Measurements from ENCODE around the gene GPR137C. TPM values are rescaled to one million over a fixed set of nuclear protein-coding genes. Genes with fewer than 3 reads are reported as not detected.

Gene GPR137C
- total RNA-seq, 1 experiment from 2014 or later: 4.3 TPM

GRCh38 chr14:52640137-52640536, 87.5 kb downstream of the GPR137C start:
- Mint-ChIP-seq H3K27me3 (ENCODE audit: low read depth) (no peaks in the 10 kb centered on the region), H3K9me3 (peaks cover 3% of the 10 kb centered on the region in 2 experiments; a peak in 4 of 5 replicates), H3K4me1 (no peaks in the 10 kb centered on the region), H3K4me3 (no peak overlapping the region), H3K36me3 (ENCODE audit: insufficient read depth in 1 of 3, low read depth in 3 of 3) (peaks cover 15 to 24% (median 20%) of the 10 kb centered on the region in 3 experiments), H3K27ac (no peak overlapping the region)
- no peak overlapping the region for H3T11ph ChIP-seq (ENCODE audit: low read length)
- TF ChIP-seq, protein P1, sequence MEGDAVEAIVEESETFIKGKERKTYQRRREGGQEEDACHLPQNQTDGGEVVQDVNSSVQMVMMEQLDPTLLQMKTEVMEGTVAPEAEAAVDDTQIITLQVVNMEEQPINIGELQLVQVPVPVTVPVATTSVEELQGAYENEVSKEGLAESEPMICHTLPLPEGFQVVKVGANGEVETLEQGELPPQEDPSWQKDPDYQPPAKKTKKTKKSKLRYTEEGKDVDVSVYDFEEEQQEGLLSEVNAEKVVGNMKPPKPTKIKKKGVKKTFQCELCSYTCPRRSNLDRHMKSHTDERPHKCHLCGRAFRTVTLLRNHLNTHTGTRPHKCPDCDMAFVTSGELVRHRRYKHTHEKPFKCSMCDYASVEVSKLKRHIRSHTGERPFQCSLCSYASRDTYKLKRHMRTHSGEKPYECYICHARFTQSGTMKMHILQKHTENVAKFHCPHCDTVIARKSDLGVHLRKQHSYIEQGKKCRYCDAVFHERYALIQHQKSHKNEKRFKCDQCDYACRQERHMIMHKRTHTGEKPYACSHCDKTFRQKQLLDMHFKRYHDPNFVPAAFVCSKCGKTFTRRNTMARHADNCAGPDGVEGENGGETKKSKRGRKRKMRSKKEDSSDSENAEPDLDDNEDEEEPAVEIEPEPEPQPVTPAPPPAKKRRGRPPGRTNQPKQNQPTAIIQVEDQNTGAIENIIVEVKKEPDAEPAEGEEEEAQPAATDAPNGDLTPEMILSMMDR (conservative IDR thresholded peaks at IDR 0.05): no peak
- no peak overlapping the region for H2BK15ac ChIP-seq (ENCODE audit: low read depth, low read length)
- H3K23ac ChIP-seq (ENCODE audit: insufficient read length, low read depth, low read length): no peak overlapping the region
- H2BK12ac ChIP-seq (ENCODE audit: insufficient read length, low read depth, low read length): no peak overlapping the region
- no peaks in the 10 kb centered on the region for H3K79me1 ChIP-seq (ENCODE audit: insufficient read depth, low read depth, low read length, poor library complexity, severe bottlenecking)
- no peak overlapping the region for H2BK5ac ChIP-seq (ENCODE audit: insufficient read length, low read length)
- no peak for DNase-seq
- no peak overlapping the region for H3K27ac ChIP-seq (ENCODE audit: insufficient read length, low read depth, low read length)
- H2BK120ac ChIP-seq (ENCODE audit: low read depth, low read length, poor library complexity, severe bottlenecking): no peak overlapping the region
- WGBS (ENCODE audit: extremely low coverage, insufficient read length, low lambda C conversion rate): no CpG with 5 or more reads among the region's 4 CpGs
- H3K23me2 ChIP-seq (ENCODE audit: insufficient read length, low read depth, low read length, poor library complexity, severe bottlenecking): no peaks in the 10 kb centered on the region
- H3K4me1 ChIP-seq (ENCODE audit: insufficient read depth, low read length): no peaks in the 10 kb centered on the region
- H3K4ac ChIP-seq (ENCODE audit: low read depth, low read length): no peak overlapping the region
- no peaks in the 10 kb centered on the region for H3K27me3 ChIP-seq (ENCODE audit: insufficient read depth, low read length)
- no peaks in the 10 kb centered on the region for H3K9me3 ChIP-seq (ENCODE audit: control insufficient read depth, low read depth, low read length)
- H4K5ac ChIP-seq (ENCODE audit: insufficient read length, low read depth, low read length): no peak overlapping the region
- no peak overlapping the region for H4K8ac ChIP-seq (replicated peaks; ENCODE audit: insufficient read length, low read depth, low read length)
- no peak overlapping the region for H2AFZ ChIP-seq (ENCODE audit: low read length)
- no peaks in the 10 kb centered on the region for H3K79me2 ChIP-seq (ENCODE audit: insufficient read depth, low read length)
- H4K91ac ChIP-seq (ENCODE audit: insufficient read length, low read depth, low read length): no peak overlapping the region
- H4K20me1 ChIP-seq (ENCODE audit: control insufficient read depth, insufficient read depth, insufficient read length): no peaks in the 10 kb centered on the region
- no peak overlapping the region for H3K14ac ChIP-seq (ENCODE audit: insufficient read depth, low read length)
- H3K4me2 ChIP-seq (ENCODE audit: insufficient read depth, insufficient read length, low read length): no peak overlapping the region
- no peak overlapping the region for H3K18ac ChIP-seq (ENCODE audit: insufficient read length, low read depth, low read length)
- no peak overlapping the region for H3K9ac ChIP-seq (ENCODE audit: extremely low read depth, insufficient read length, low read length)
- no peak overlapping the region for H2AK5ac ChIP-seq (ENCODE audit: insufficient read length, low read length)
- no peak overlapping the region for H3K56ac ChIP-seq (ENCODE audit: insufficient read length, low read depth, low read length)
- H2BK20ac ChIP-seq (ENCODE audit: low read depth, low read length, poor library complexity, severe bottlenecking): no peak overlapping the region

Data from H9 (cell line).